Measurements from ENCODE around the gene KRT12.
A peak's percentile ranks its signal among the peaks of the same experiment; 100 is the strongest.
"Not testable (repeated sequence)": the region's sequence is repeated elsewhere in the genome, so short reads cannot be mapped to it uniquely, and the experiment has no call there.

Gene KRT12

GRCh38 chr17:40841246-40841645 lies 25.8 kb downstream of the KRT12 start:
- no peak for DNase-seq

DNA sequence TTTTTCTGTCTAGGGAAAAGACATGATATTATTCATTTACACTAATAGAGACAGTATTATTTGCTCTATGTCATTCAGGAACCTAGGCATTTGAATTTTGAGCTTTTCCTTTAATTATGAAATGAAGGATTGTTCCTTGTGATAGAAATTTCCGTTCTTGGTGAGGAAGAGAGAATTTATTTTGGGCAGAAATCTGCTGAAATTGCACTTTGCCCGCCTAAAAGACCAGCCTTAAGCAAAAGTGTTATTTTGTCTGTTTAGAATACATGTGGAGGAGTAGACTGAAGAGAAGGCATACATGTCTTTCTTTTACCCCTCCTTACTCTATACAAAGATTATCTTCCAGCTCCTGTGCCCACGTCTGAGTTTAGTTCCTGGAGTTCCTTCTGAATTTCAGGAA lies 27.8 kb downstream of the KRT12 start:
- DNase-seq = no peak

DNA sequence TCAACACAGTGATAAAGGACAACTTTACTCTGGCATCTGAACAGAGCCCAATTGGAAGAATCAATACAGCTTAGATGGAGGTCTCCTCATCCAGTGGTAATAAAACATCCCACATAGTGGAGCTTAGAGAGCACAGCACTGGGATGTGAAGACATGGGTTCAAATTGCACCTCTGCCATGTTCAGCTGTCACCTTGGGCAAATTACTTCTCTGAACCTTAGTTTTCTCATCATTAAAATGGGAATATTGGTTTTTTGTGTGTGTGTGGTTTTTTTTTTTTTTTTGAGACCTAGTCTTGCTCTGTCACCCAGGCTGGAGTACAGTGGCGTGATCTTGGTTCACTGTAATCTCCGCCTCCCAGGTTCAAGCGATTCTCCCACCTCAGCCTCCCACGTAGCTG lies 31.0 kb downstream of the KRT12 start:
- no peak for DNase-seq

DNA sequence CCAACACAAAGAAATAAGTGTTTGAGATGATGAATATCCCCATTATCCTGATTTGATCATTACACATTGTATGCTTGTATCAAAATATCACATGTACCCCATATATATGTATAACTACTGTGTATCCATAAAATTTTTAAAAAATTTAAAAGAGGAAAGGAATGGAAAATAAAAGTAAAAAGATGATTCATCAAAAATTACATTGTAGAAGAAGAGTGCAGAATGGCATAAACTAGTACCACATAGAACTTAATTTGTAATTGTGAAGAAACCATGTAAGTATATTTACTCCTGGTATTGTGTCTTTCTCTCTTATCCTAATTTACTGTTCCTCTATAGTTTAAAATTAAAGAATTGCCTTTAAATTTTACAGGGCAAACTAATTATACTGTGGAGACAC lies 33.1 kb downstream of the KRT12 start:
- no peak for DNase-seq

DNA sequence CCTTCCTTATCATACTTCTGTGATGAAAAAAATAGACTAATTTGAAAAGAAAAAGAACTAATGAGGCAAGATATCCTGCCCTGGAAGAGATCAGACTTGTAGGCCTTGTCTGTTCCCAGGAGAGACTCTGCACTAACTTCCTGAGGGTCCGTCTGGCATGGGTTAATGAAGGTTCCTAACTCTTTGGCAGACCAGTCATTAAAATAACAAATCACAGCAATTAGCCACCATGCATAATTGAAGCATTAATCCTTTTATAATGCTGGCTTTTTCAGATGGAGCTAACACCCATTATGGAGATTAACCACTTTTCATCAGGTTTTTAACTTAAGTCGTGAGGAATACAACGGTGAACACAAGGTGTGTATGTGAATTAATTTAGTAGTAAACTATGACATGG lies 34.2 kb downstream of the KRT12 start:
- DNase-seq = no peak

- no peak for DNase-seq
These were observed 36.8 kb downstream of the KRT12 start for GRCh38 chr17:40830085-40830776.

DNA sequence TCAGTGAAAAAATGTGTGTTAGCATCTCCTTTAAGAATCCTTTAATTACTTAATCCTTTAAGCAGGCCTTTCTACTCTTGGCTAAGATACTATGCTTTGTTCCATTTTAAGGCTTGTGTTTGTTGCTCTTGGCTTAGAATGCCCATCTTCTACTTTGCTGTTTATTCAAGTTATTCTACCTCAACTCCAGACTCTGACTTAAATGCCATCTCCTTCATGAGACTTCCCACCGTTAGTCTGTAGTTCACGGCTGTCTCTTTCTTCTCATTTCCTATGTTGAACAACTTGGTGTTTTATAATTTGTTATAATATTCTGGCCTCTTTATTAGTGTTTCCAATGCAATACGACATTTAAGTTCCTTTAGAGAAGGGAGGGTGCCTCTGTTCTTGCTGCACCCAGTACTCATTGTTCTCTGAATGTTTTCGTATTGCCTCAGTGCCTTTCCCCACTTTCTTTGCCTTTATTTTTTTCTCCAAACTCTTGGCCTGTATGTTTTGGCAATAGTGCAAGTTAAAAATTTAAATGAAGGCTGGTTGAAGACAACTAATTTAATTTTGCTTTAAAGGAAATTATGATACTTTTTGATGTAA lies 38.5 kb downstream of the KRT12 start:
- DNase-seq = no peak

- peak; percentile 40 for DNase-seq
These were observed 39.1 kb downstream of the KRT12 start for GRCh38 chr17:40827746-40828453.

DNA sequence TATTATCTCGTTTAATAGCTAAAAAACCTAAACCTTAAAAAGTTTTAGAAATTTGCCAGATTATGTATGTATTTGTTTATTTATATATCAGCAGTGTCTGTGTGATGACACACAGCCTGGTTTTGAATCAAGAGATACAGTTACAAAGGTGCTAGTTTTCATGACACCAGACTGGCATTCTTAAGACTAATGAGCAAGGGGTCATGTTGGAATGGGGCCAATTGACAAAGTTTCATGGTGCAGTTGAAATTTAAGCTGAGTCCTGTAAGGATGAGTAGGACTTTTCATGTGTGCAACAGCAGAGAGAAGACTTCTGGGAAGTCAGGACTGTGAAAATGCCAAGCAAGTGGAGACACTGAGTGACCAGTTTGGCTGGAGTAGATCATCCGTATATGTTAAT lies 41.4 kb downstream of the KRT12 start:
- DNase-seq = no peak

GRCh38 chr17:40824015-40824832 lies 42.8 kb downstream of the KRT12 start:
- no peak for DNase-seq

- DNase-seq = no peak
These were observed 44.8 kb downstream of the KRT12 start, which contains the start of gene KRT10 for GRCh38 chr17:40822132-40822812. KRT10 (minus strand) TSS chr17:40822614; CDS start chr17:40822585, 29 bp downstream.

DNA sequence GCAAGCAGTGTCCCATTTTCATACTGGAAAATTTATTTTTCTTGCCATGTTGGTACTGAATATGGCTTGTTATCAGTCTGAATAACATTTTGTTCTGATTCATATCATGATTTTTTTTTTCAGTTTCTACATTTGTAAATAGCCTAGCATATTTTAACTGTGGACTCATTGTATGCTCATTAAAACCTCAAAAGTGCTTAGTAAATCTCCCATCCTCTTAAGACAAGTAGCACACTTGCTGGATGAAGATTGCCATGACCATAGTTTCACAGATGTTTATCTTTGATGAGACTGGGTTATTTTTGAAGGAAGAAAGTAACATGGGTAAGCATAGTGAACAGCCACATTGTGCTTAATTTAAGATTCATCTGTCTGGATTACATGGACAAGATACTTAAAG lies 45.5 kb downstream of the KRT12 start:
- DNase-seq = no peak

GRCh38 chr17:40820228-40820838 lies 46.7 kb downstream of the KRT12 start:
- DNase-seq = peak; percentile 70

GRCh38 chr17:40819528-40820125 lies 47.4 kb downstream of the KRT12 start:
- no peak for DNase-seq

DNA sequence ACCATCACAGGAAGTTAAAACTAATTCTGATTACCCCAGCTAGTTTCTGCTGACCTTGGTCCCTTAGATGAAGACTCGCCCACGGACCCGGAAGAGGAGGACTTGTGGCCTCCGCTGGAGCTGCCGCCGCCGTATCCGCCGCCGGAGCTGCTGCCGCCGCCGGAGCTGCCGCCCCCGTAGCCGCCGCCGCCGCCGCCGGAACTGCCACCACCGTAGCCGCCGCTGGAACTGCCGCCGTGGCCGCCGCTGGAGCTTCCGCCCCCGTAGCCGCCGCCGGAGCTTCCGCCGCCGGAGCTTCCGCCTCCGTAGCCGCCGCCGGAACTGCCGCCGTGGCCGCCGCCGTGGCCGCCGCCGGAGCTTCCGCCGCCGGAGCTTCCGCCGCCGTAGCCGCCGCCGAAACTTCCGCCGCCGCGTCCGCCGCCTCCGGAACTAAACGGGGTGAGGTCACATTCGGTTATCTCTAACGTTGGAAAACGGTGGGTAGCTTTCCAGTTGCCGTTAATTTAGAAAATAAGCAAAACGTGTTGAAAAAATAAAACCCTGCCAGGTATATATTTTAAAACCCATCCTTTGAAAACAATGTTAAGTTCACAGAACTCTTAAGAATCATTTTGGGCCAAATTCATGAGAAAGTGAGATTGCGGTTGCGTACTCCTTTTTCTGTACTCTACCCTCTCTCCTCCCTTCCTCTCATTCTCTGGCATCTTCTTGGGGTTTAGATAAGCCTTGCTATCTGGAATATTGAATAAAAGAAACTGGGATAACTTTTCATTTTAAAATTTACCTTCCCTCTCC lies 48.1 kb downstream of the KRT12 start:
- DNase-seq = peak; percentile 86

DNA sequence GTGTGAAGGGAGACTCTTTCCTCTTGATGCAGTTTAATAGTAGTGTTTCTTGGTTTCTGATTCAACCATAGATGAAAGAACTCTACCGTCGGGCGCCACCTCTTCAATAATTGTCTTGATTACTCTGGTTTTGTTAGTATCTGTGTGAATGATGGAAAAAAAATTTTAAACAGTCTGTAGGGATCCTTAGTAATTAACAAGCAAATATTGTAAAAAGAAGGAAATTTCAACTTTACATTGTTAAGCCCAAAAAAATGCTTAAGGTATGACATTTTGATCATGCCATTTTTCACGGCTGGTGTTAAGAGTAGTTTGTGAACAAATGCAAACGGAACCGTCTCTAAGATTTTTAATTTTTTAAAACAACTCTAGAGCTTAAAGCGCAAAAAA lies 48.7 kb downstream of the KRT12 start:
- DNase-seq = no peak

DNA sequence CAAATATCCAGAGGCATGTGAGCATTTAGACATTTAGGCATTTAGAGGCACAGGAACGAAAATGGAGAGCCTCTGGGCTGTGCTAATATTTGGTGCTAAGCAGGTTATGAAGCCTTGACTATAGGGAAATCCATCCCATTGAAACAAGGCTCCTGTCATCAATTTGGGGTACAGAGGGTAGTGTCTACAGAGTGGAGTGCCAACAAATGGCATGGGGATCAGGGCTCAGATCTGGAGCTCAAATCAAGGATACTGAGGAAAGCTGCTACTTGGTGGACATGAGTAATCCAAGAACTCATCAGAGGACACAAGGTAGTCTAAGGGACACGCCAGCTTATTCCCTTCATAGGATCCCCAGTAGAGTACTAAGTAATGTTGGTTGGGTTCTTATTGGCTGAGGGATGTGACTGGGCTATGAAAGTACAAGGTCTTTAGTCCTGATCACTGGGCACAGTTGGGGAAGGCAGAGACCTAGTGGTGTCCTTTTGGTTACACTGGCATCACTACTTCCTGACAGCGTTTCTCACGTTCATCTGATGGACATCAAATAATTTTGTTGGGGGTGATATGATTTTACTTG lies 49.8 kb downstream of the KRT12 start:
- DNase-seq = no peak

DNA sequence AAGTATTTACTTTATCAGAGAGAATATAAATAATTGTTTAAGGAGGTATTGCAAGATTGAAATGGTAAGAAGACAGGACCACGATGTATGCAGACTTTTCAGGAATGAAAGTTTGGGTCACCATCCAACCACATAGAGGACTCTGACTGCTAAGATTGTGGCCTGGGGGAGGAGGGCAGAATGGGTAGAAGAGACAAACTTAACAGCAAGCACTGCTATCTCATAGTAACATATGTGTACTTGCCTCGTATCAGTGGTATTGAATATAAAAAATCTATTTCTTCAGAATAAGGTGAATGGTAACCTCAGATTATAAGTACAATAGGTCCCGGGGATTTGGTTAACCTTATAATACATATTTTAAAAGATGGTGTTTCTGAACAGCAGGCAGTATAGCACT lies 50.5 kb downstream of the KRT12 start:
- no peak for DNase-seq

GRCh38 chr17:40815381-40815780 lies 51.6 kb downstream of the KRT12 start:
- DNase-seq = no peak

GRCh38 chr17:40814657-40815056 lies 52.4 kb downstream of the KRT12 start:
- not testable (repeated sequence) for DNase-seq

GRCh38 chr17:40813804-40814203 lies 53.2 kb downstream of the KRT12 start:
- no peak for DNase-seq

Measured in activated CD4-positive, alpha-beta T cell treated with anti-CD3 and anti-CD28 coated beads, Interleukin-10, Interleukin-2, amounts not matched to agents 100 ng/mL and 50 ng/mL, durations not matched to agents 16 hours and 8 hours (primary cell).